NCI-H2029 (cell line): Measurements from ENCODE around the gene SALL1.

Experiments
- DNase-seq: peaks from one replicate; lab custom pipeline; 2025; lab: John Stamatoyannopoulos, UW

The SALL1 gene

DNA sequence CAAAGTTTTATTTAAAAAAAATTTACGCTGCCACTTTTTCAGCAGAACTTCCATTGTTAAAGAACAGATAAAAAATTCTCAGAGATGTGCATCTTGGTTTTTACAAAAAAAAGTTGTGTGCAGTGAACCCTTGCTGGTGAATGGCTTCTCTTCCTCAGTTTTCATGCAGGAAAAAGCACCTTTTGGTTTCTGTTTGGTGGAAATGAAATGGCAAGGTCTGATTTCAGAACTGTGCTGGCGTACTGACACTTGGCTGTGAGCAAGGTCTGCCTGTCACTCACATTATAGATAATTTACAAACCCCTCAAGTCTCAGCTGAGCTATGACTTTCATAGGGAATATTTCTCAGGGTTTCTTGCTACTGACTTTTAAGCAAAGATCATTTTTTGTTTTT lies 5.7 kb upstream of the SALL1 start:
- DNase-seq: no peak

DNA sequence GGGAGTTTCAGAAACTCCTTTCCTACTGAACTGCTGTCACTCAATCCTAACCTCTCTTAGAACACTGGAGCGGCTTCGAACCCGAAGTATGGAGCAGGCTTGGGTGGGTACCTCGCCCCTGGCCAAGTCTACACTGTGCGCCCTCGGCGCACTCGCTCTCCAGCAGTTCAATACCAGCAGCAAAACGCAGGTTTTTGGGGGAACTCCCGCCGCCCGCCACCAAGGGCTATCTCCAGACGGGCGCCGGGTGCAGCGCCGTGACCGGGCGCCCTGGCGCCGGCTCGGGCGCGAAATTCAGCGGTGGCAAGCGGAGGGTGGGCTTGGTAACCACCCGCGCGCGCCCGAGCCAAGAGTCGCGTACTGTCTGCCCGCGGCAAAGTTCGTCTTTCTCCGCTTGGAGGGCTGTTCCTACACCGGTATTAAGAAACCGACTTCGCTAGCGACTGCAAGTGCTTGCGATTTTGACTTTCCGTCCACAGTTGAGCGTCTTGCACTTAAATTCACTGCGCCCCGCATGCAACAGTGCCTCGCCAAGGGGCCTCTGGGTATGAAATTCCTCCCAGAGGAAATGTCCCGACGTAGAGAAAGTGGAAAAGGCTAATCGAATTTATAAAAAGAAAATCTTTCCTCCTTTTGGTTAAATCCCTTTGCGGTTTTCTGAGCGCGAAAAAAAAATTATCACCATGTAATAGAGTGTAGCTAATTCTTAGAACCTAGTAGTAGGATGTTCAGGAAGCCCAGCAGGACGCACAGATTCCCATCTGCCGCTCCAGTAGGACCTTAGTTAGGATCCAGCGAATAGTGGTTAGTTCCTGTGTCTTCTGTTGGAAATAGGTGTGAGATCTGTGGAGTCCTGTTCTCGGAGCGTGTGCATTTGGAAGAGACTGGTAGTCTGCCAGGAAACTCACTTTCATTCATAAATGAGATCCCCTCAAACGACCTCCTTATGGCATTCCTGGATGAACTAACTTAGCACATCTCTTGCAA lies 5.0 kb upstream of the SALL1 start:
- DNase-seq: no peak

DNA sequence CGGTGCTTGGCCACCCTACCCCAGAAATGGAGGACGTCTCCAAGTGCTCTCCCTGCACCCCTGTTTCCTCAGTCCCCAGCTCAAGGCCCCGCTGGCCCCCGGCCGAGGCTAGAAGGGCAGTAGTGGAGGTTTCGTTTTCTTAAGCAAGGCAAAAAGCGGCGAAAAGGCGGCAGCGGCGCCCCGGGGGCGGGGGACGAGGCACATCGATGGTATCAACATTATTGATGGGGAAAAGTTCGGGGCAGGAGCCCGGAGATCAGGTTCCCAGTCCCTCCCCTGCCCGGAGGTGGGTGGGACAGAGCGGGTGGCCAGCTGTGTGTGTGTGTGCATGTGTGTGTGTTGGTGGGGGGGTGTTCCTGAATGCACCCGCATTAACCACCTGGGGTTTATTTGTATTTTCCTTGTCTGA lies 4.1 kb upstream of the SALL1 start:
- no peak for DNase-seq

DNA sequence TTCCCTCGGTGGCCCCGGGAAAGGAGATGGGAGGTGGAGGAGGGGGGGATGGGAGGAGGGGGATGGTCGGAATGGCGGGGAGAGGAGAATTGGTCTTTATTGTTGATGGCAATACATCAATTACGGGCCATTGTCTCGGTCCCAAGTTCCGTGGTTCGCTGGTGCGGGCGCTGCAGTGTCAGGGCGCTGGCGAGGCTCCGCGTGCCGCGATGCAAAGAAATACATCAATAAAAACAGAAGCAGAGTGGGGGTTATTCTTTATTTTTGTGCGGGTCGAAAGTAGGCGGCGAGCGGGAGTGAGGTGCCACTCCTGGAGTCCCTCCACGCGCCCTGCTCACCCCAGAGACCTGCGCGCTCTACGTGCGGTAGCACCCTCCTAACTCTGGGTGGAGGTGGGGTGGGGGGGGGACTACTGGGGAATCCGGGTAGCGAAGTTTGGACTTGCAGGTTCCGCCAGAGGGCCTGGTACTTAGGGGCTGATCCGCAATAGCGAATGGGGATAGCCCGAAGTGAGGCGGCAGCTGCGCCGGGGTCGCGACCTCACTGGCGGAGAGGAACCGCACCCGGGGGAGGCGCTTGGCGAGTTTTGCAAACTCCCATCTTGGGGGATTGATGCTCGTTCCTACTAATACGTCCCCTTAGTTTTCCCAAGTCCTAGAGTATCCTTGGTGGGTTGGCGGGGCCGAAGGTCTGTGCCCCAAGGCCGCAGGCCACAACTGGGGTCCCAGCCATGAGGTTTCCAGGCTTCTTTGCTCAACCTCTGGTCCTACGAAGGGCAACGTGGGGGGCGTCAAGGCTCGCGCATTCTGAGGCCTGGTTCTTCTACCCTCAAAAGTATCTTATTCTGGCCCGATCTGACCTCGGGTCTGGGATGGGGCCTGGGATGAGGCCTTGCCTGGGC lies 3.5 kb upstream of the SALL1 start:
- no peak for DNase-seq

DNA sequence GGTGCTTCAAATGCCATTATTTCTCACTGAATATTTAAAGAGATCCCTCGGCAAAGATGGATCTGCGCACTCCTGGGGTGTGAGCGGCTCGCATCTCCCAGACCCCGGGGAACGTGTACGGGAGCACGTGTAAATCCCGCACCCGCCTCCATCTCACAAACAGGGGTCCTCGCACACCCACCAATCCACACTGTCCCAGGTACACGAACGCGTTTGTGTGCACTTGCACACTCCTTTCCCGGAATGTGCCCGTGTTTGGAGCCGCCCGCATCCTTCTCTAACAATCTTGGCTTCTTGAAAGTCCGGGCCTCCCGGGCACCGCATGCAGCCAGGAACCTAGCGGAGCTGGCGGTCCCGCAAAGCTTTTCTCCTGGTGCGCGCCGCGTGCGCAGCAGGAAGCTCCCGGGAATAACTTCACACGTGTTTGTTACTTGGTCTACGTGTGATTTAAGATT lies 2.5 kb upstream of the SALL1 start:
- no peak for DNase-seq

DNA sequence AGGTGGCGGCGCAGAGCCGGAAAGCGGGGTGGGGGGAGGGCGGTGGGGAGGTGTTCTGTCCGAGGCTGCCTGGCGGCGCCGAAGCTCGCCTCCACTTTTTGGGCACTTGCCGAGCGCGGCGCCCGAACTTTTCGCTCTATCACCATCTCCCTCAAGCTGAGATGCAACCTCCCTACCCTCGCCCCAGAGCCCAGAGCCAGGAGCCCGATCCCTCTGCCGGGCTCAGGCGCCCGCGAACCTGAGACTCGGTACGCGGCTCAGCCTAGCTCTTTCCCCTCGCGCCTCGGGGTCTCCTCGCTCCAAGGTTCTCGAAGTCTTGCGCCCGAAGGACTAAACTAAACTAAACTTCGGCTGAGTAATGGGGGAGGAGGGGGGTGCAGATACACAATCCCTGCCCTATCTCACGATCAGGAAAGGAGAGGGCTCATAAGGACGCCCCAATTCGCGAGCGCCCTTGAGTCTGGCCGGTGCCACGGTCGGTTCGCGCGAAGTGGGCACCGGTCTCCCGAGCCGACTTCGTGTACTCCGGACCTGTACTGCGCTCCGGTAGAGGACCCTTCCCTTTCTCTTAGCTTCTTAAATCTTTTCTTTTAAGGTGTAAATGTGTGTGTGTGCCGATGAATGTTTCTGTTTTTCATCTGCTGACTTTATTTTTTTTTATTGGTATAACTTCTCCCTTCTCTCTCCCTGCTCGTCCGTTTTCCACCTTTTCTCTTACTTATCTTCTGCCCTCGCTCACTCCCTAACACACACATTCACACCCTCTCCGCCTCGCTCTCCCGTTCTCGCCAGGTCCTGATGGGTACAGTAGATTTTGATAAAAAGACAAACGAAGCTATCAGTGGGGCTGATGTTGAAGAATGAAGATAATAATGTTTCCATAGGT lies 1.9 kb upstream of the SALL1 start:
- DNase-seq: no peak

DNA sequence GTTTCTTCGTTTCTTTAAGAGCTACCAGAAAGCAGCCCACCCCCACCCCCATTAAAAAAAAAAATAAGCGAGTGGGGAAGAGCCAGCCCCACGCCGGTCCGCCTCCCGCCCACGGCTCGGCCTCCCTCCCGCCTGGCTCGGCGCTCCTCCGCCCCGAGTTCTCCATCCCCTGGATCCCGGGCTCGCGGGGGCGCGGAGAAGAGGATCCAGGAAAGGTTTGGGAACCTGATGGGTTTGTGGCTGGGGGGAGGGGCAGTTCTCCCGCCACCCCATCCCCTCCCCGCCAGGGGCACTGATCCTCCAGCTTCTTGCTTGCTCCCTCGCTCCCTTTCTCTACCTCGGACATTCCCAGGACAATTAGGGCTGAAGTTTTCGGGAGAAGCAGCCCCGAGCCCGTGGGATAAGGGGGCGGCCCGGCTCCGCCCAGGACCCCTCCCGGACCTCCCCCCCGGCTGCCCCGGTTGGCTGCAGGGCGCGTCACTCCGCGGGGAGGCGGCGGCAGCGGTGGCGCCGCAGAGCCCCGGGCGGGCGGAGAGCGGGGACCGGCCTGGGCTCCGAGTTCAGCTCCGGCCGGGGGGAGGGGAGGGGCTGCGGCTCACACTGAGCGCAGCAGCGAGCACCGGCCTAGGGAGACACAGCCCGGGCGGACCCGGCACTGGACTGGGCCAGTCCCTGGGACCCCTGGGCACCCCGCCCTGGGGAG lies 1.0 kb upstream of the SALL1 start:
- DNase-seq: peak; percentile 37

DNA sequence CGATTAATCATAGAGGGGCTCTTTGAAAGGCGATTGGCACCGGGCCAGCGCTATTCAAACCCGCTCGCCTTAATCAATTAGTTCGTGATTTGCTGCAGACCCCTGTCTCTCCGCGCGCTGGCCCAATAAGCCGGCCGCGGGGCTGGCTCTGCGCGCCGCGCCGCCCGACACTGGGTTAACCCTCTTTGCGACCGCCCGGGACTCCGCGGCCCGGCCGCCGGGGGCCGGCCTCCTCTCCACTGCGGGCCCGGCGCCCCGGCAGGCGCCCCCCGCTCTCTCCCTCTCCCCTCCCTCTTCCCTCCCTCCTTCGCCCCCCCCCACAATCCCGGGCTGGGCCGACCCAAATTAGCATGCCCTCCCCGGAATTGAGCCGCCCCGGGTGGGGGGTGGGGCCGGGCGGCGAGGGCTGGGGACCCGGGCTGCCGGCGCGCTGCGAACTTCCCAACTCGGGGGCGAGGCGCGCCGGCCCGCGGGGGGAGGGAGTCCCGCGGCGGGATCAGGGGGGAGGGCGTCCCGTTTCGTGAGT lies 428 bp upstream of the SALL1 start:
- peak; percentile 9 for DNase-seq

DNA sequence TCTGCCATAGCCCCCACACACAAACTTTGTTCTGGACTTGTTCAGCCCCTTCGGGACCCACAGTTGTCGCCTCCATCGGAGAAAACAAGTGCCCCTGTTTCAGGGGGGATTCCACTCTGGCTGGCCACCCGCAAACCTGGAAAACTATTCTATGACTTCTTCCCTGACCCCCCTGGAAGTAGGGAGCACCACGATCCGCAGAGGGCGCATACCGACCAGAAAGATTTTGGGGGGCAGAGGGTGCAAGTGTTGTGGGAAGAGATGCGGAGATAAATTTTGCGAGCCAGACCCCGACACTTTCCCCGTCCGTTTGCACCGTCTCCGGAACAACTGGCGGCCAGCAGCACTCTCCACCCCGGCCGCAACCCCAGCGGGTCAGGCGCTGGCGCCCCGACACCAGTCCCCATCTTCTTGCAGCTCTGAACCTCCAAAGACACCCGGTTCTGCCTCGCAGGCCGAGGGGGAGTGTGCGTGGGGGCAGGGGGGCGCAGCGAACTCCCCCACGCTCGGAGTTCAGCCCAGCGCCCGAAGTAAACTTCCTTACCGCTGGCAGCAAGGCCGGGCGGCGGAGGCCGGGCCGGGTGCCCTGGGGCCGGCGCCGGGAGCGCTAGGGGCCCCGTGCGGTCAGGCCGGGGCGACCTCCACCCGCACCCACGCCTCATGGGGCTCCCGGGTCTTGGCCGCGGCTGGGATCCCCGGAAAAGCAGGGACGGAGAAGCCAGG lies 744 bp downstream of the SALL1 start:
- DNase-seq: no peak

DNA sequence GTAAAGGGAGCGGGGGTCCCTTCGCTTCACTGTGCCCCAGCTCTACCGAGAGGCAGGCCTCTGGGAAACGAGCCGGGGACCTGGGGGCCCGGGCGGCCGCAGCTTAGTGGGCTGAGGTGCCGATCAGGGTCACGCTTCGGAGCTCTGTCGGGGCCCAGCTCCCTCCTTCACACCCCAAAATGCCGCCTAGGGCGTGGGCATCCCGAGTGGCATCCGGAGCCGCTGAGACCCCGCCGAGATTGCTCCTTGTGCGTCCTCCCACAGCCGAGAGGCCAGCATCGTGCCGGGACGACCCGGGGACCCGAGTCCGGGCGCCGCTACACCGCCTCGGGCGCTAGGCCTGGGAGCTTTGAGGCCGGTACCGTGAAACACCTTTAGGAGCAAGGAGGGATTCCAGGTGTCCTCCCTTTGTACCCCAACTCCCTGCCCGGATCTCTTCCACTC lies 1.3 kb downstream of the SALL1 start:
- DNase-seq: no peak

DNA sequence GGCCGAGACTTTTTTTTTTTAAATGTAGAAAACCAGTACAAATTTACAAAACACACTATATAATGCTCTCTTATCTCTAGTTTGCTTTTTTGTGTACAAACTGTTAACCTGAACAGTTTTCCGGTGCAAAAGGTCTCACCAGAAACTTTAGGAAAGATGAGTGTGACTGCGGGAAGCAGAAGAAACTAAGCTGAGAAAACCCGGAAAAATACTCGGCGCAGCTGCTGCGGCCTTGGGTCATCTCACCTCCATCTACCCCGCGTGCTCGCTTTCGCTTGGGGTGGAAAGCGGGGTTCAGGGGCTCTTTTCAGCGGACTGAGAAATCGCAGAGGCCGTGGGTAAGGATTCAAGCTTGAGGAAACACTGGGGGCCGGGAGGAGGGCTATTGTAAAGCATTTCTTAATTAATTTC lies 1.8 kb downstream of the SALL1 start:
- no peak for DNase-seq

DNA sequence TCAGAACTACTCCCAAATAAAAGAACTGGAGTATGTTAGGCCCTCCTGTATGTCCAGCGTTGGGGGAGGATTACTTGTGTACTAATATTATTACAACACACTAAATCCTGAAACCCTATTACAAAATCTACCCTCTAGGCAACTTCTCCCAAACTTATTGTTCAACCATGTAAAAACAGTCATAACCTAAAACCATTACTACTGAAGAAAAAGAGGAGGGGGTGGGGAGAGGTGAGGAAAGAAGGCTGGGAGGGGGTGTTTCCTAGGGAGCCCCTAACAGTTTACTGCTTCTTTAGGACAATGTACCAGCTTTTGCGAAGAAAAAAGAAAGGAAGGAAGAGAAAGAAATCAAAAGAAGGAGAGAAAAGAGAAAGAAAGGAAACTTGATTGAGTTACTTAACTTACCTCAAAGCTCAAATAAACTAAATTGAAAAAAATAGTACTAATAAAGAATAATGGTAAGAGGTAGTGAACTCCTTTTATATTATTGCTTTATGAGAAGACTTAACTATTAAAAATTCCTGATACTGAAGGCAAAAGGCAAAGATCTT lies 2.3 kb downstream of the SALL1 start:
- no peak for DNase-seq

DNA sequence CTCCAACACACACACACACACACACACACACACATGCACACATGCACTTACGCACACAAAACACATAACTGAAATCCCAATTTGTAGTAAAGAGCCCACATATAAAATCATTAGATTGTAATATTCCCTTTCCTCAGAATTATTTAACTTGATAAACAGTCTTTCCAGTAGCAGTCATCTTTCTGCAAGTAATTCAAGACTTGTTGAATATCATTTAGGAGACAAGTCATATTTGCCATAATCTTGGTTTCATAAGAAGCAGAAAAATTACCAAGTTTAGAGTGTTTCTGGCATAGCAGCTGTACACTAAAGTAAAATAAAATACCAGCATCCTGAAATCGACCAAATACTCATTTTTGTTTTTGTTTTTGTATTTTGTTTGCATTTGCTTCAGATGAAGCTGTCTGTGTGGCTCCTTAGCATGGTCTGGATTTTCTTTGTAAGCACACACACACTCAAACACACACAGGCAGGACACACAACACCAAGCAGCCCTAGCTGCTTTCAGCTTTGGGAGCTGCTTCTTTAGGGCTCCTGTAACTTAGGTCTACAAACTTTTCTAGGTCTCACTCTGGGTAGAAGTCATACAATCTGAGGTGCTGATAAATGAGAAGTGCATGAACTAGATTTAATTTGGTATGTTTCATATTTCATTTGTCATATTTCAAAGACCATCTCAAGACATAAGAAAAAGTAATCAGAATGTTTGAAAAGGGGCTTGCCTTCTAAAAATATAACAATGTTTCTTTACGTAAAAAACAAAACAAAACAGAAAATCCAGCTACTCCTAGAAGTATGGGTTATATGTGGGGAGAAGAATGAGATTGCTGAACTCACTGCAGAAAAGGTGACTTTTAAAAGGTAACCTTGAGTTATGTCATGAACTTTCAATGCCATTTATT lies 3.0 kb downstream of the SALL1 start:
- no peak for DNase-seq

DNA sequence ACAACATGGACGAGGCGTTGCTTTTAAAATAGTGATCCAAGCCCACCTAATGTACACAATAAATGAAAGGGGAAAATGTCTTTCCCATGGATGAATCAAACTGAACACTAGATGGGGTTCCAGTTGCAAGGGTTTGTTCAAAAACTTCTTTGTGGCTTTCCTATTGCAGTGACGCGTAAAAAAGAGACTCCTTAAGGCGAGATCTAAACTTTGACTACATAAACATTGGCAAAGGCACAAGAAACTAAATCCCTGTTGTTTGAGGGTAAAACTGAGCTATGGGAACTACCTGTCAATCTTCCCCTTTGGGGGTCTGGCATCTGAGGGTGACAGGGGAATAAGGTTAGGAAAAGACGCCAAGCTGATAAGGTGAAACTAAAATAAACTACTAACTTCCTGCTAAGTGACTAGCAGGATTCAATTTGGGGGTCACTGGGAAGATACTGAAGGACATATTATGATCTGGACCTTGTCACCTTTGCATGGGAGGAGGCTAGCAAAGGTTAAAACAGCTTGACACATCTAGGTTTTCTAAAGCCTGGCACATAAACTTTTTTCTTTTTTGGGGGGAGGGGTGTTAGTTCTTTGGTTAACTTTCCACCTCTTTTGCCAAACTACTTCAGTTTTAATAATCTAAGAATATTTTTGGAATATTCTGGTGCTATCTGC lies 4.7 kb downstream of the SALL1 start:
- no peak for DNase-seq

DNA sequence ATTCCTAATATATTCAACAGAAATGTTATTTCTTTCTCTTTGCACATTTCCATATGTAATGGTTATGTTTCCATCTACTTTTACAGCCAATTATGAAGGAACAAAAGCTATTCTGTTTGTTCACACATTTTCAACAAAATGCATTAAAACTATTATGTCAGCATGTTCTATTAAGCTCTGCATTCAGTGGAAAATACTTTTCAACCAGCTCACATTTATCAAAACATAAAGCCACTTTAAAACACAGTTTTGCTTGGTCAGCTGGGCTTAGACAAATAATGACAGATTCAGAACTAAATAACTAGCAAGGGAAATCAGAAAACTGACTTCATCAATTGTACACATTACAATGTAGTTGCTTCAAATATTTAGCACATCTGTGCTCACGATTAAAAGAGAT lies 6.9 kb downstream of the SALL1 start:
- no peak for DNase-seq

DNA sequence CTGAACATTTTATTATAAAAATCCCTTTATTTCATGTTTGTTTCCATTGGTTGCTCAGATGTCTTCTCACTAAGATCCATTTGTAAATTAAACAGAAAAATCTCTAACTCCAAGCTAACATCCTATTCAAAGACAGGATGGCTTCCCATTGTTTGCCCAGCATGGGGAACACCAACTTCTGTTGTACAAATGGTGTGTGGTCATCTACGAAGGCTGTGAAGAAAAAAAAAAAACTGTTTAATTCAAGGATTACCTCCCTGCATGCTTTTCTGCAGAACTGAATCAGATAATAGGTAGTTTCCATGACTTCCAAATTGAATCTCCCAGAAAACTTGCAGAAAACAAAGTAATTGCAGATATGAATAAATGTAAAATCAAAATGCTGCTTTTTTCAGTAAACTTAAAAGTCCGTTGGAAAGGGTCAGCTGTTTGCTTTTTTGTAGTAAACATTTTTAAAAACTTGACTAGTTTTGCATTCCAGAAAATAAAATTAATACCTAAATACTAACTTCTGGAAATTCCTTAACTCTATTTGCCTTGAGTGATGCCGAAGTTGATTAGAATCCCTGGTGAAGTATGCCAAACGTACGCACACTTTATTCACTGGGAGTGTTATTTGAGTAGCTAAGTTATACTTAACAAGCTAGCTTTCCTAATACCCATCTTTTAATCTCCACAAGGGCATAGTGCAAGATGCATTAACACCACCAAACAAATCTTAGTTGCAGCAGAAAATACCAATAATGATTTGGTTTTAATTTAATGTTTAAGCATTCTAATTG lies 7.7 kb downstream of the SALL1 start:
- DNase-seq: no peak

DNA sequence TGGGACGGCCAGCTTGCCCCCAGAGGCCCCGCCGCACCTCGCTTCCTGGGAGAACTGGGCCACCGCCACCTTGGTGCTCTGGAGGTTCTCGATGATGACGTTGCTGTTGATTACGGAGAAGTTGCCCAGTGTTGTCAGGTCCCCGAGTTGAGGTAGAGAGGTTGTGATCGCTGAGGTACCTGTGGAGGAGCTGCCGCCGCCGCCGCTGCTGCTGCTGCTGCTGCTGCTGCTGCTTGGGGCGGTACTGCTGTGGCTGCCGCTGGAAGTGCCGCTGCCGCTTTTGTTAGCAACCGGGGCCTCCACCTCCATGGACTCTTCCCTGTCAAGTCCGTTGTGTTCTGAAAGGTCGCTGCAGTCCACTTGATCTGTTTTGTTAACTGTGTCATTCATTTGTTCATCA lies 9.5 kb downstream of the SALL1 start:
- DNase-seq: no peak
